Lower leg skin (tissue), 3 donors: ENCODE results near the gene MYPOP.
"Not testable (repeated sequence)": the region's sequence is repeated elsewhere in the genome, so short reads cannot be mapped to it uniquely, and the experiment has no call there.

Experiments
- CTCF ChIP-seq, 3 donors: fragments of 450-650 bp; IDR thresholded peaks; one replicate each; pipeline ENCODE4 v1.5.1; 2016; ENCODE audit warnings: antibody characterized with exemption in 3 of 3, mild to moderate bottlenecking in 3 of 3, moderate library complexity in 2 of 3
- POLR2A ChIP-seq, 2 donors: fragments of 450-650 bp; IDR thresholded peaks; one replicate each; pipeline ENCODE4 v1.6.1; 2016 to 2017; ENCODE audit warnings: antibody characterized with exemption in 2 of 2, mild to moderate bottlenecking in 1 of 2, moderate library complexity in 1 of 2

GRCh38 chr19:45895983-45896599, 6.3 kb downstream of the MYPOP start:
- not testable (repeated sequence) for TF ChIP-seq CTCF, POLR2A (IDR thresholded peaks at IDR 0.05)
